ENCODE measurements around the gene EXOSC10.
"Not testable (repeated sequence)": the region's sequence is repeated elsewhere in the genome, so short reads cannot be mapped to it uniquely, and the experiment has no call there.

The EXOSC10 gene

DNA sequence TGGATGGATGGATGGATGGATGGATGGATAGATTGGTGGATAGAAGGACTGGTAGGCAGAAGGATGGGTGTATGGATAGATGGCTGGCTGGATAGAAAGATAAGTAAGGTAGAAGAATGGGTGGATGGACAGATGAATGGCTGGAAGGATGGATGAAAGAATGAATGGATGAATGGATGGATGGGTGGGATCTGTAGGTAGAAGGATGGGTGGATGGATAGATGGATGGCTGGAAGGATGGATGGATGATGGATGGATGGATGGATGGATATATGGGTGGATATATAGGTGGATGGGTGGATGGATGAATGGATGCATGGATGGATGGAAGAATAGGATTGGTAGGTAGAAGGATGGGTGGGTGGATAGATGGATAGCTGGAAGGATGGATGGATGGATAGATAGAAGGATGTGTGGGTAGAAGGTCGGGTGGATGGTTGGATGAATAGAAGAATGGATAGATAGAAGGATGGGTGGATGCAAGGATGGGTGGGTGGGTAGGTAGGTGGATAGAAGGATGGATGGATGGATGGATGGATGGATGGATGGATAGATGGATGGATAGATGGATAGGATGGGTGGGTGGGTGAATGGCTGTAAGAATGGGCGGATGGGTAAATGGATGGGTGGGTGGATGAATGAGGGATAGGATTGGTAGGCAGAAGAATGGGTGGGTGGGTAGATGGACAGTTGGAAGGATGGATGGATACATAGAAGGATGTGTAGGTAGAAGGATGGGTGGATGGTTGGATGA is 60.1 kb downstream of the EXOSC10 start:
- TF ChIP-seq CTCF (IDR thresholded peaks at IDR 0.05) = no peak
- H3K36me3 ChIP-seq = no peaks in the 10 kb centered on the region

GRCh38 chr1:11037740-11038182 is 61.9 kb downstream of the EXOSC10 start:
- intact Hi-C loops (cut with DNase I; ENCODE audit: low total_unique reads) = no loop called here
- Histone ChIP-seq H3K27me3 (no peaks in the 10 kb centered on the region), H3K9me3 (no peaks in the 10 kb centered on the region), H3K4me1 (peaks cover 0 to 8% (median 6%) of the 10 kb centered on the region in 4 donors), H3K36me3 (no peaks in the 10 kb centered on the region), H3K27ac (no peak overlapping the region), H3K4me3 (no peak overlapping the region)
- peak; percentile 97 for TF ChIP-seq CTCF (IDR thresholded peaks at IDR 0.05)
- DNase-seq = peak; percentile 90 to 91

More for the DNA sequence above, 60.1 kb downstream of the EXOSC10 start:
- no peak overlapping the region for H3K27ac ChIP-seq
- peaks cover 0 to 12% of the 10 kb centered on the region in 2 donors for H3K27me3 ChIP-seq
- intact Hi-C loops (cut with DNase I; ENCODE audit: low total_unique reads) = loop anchor here (5.0 kb wide), 1 partner anchor 608 kb away; no protein-coding TSS in a partner anchor
- no peaks in the 10 kb centered on the region for H3K9me3 ChIP-seq
- no peak for DNase-seq
- no peak overlapping the region for H3K4me3 ChIP-seq
- peaks cover 0 to 8% (median 6%) of the 10 kb centered on the region in 4 donors for H3K4me1 ChIP-seq

GRCh38 chr1:11037019-11037739 is 62.5 kb downstream of the EXOSC10 start:
- H3K36me3 ChIP-seq; intact Hi-C loops (cut with DNase I; ENCODE audit: low total_unique reads); H3K9me3 ChIP-seq; H3K27ac ChIP-seq; DNase-seq; H3K4me1 ChIP-seq; H3K27me3 ChIP-seq; H3K4me3 ChIP-seq: not testable (repeated sequence)

DNA sequence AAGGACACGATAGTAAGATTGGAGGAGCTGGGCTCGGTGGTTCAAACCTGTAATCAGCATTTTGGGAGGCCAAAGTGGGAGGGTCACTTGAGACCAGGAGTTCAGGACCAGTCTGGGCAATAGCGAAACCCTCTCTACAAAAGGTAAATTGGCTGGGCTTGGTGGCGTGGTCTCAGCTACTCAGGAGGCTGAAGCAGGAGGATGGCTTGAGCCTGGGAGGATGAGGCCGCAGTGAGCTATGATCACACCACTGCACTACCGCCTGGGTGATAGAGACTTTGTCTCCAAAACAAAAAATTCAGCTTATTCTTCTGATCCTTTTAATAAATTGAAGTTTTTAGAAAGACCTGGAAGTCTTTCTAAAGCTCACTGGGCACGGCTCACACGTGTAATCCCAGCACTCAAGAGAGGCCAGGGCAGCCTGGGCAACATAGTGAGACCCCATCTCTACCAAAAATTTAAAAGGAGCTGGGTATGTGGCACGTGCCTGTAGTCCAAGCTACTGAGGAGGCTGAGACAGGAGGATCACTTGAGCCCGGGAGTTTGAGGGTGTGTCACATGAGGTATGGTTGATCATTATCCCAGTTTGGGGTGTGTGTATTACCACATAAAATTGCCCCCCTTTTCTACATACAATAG is 67.9 kb downstream of the EXOSC10 start:
- Histone ChIP-seq H3K9me3 (no peaks in the 10 kb centered on the region), H3K36me3 (peaks cover 10 to 18% (median 12%) of the 10 kb centered on the region in 3 donors), H3K4me1 (peaks cover 0 to 11% (median 7%) of the 10 kb centered on the region in 4 donors), H3K27ac (no peak overlapping the region), H3K4me3 (no peak overlapping the region), H3K27me3 (no peaks in the 10 kb centered on the region)
- no peak for DNase-seq
- no peak for TF ChIP-seq CTCF (IDR thresholded peaks at IDR 0.05)
- intact Hi-C loops (cut with DNase I; ENCODE audit: low total_unique reads) = no loop called here

DNA sequence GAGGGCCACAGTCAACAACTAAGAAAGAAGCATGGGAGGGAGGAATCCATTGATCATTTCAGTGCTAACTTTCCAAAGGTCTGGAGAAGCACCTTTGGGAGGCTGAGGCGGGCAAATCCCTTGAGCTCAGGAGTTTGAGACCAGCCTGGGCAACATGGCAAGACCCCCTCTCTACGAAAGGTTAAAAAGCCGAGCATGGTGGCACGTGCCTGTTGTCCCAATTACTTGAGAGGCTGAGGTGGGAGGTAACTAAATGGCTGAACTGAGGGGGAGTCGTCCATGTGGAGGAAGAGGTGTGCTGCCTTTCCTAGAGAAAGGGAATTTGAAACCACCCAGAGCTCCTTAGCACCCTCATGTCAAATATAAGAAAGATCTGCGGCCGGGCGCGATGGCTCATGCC is 68.8 kb downstream of the EXOSC10 start:
- no peak for TF ChIP-seq CTCF (IDR thresholded peaks at IDR 0.05)
- H3K36me3 ChIP-seq = peaks cover 19 to 27% (median 21%) of the 10 kb centered on the region in 3 donors
- intact Hi-C loops (cut with DNase I; ENCODE audit: low total_unique reads) = no loop called here
- no peaks in the 10 kb centered on the region for H3K9me3 ChIP-seq
- H3K4me3 ChIP-seq = no peak overlapping the region
- no peak for DNase-seq
- peaks cover 0 to 11% (median 7%) of the 10 kb centered on the region in 4 donors for H3K4me1 ChIP-seq
- H3K27ac ChIP-seq = no peak overlapping the region
- no peaks in the 10 kb centered on the region for H3K27me3 ChIP-seq
